IMR-90 (cell line): ENCODE results near the gene ADAMTS16. TPM values are rescaled to one million over a fixed set of nuclear protein-coding genes. Genes with fewer than 3 reads are reported as not detected.

ENCODE experiments used
- ATAC-seq: fragments of 200-7000 bp; cut with Tn5 transposase; 2 replicates; pipeline ENCODE4 v1.9.1; 2020; ENCODE audit warnings: low read depth, mild to moderate bottlenecking, moderate library complexity
- BruUV-seq: library from RNA; stranded (reverse); fragments of 400-500 nt; replicated peaks from 2 replicates; lab custom pipeline; 2021; lab: Mats Ljungman, UMichigan
- CTCF ChIA-PET: fragments of 300-600 bp; formaldehyde crosslinking; extraction: SDS; loops from one replicate; lab custom pipeline; 2021; ENCODE audit warnings: antibody characterized with exemption; lab: Yijun Ruan, JAX
- POLR2A ChIA-PET: fragments of 300-600 bp; sonication (Branson Sonifier 250); formaldehyde crosslinking; loops from one replicate; lab custom pipeline; 2022; ENCODE audit warnings: antibody characterized with exemption; ENCODE audit not compliant: unreplicated experiment; lab: Charles Lee
- DNase-seq: peaks from one replicate; pipeline ENCODE4 v3.0.0; 2013
- H2AFZ ChIP-seq: replicated peaks from 2 replicates; pipeline ENCODE3; 2013; ENCODE audit warnings: low read length, mild to moderate bottlenecking; ENCODE audit not compliant: poor library complexity
- H2AK5ac ChIP-seq: 2 replicates; pipeline ENCODE4 v1.6.1; 2013; ENCODE audit warnings: low read depth, low read length, inconsistent platforms
- H2AK9ac ChIP-seq: replicated peaks from 2 replicates; pipeline ENCODE3; 2013; ENCODE audit warnings: mild to moderate bottlenecking, low read depth, low read length, moderate library complexity; ENCODE audit not compliant: poor library complexity
- H2BK120ac ChIP-seq: 2 replicates; pipeline ENCODE4 v1.6.1; 2013; ENCODE audit warnings: low read depth, low read length, inconsistent platforms
- H2BK15ac ChIP-seq: 3 replicates; pipeline ENCODE4 v1.6.1; 2013; ENCODE audit warnings: low read depth, low read length, inconsistent platforms
- H2BK20ac ChIP-seq: 2 replicates; pipeline ENCODE4 v1.6.1; 2013; ENCODE audit warnings: low read depth, mild to moderate bottlenecking, inconsistent platforms, low read length, moderate library complexity
- H2BK5ac ChIP-seq: 2 replicates; pipeline ENCODE4 v1.6.1; 2013; ENCODE audit warnings: mild to moderate bottlenecking, low read depth, low read length, inconsistent platforms; ENCODE audit not compliant: poor library complexity, severe bottlenecking
- H3K14ac ChIP-seq: replicated peaks from 2 replicates; pipeline ENCODE4 v1.6.1; 2013; ENCODE audit warnings: low read depth, low read length, inconsistent platforms
- H3K18ac ChIP-seq: 2 replicates; pipeline ENCODE4 v1.6.1; 2013; ENCODE audit warnings: low read depth, low read length, control low read depth
- H3K23ac ChIP-seq: 2 replicates; pipeline ENCODE4 v1.6.1; 2013; ENCODE audit warnings: low read depth, low read length, inconsistent platforms
- H3K27ac ChIP-seq: 2 replicates; pipeline ENCODE4 v1.5.1; 2013; ENCODE audit warnings: mild to moderate bottlenecking, control low read depth, low read length; ENCODE audit not compliant: insufficient read depth
- H3K27me3 ChIP-seq: 2 replicates; pipeline ENCODE4 v1.6.1; 2013; ENCODE audit warnings: low read length; ENCODE audit not compliant: control insufficient read depth, insufficient read depth
- H3K36me3 ChIP-seq: 2 replicates; pipeline ENCODE4 v1.6.1; 2013; ENCODE audit warnings: low read length, mixed read lengths; ENCODE audit not compliant: control insufficient read depth, insufficient read depth
- H3K4ac ChIP-seq: 2 replicates; pipeline ENCODE4 v1.6.1; 2013; ENCODE audit warnings: low read depth, low read length, inconsistent platforms
- H3K4me1 ChIP-seq: 2 replicates; pipeline ENCODE4 v1.6.1; 2013; ENCODE audit warnings: low read length, mixed read lengths; ENCODE audit not compliant: control insufficient read depth, insufficient read depth
- H3K4me2 ChIP-seq: 2 replicates; pipeline ENCODE4 v1.6.1; 2013; ENCODE audit warnings: low read depth, mild to moderate bottlenecking, control low read depth, low read length, moderate library complexity
- H3K4me3 ChIP-seq: 2 replicates; pipeline ENCODE4 v1.5.1; 2013; ENCODE audit warnings: low read depth, mild to moderate bottlenecking, control low read depth, low read length, moderate library complexity; ENCODE audit not compliant: insufficient read depth
- H3K56ac ChIP-seq: 2 replicates; pipeline ENCODE4 v1.6.1; 2013; ENCODE audit warnings: low read length, inconsistent platforms; ENCODE audit not compliant: insufficient read depth; ENCODE audit errors: extremely low read depth
- H3K79me1 ChIP-seq, 2 experiments: 2 replicates each; pipeline ENCODE4 v1.6.1; 2013; ENCODE audit warnings: low read length in 2 of 2, inconsistent platforms in 1 of 2, low read depth in 1 of 2
- H3K9ac ChIP-seq: 2 replicates; pipeline ENCODE4 v1.6.1; 2013; ENCODE audit warnings: low read depth, low read length, control low read depth
- H3K9me1 ChIP-seq: 2 replicates; pipeline ENCODE4 v1.6.1; 2013; ENCODE audit warnings: low read length, inconsistent platforms; ENCODE audit not compliant: insufficient read depth
- H3K9me3 ChIP-seq: 2 replicates; pipeline ENCODE4 v1.6.1; 2013; ENCODE audit warnings: low read length; ENCODE audit not compliant: control insufficient read depth, insufficient read depth
- H4K20me1 ChIP-seq: 2 replicates; pipeline ENCODE4 v1.6.1; 2013; ENCODE audit warnings: low read length, inconsistent platforms; ENCODE audit not compliant: insufficient read depth
- H4K5ac ChIP-seq: 2 replicates; pipeline ENCODE4 v1.6.1; 2013; ENCODE audit warnings: mild to moderate bottlenecking, low read depth, low read length, control low read depth
- H4K8ac ChIP-seq, 2 experiments: 2 replicates each; pipeline ENCODE4 v1.6.1; 2013; ENCODE audit warnings: low read depth in 2 of 2, low read length in 2 of 2, control low read depth in 1 of 2, inconsistent platforms in 1 of 2
- H4K91ac ChIP-seq: 2 replicates; pipeline ENCODE4 v1.6.1; 2013; ENCODE audit warnings: low read depth, low read length, inconsistent platforms; ENCODE audit not compliant: insufficient read depth
- BHLHE40 ChIP-seq: fragments of 150-350 bp; IDR thresholded peaks from 2 replicates; pipeline ENCODE4 v1.6.1; 2016; ENCODE audit warnings: mild to moderate bottlenecking, low read depth, low read length
- CEBPB ChIP-seq: IDR thresholded peaks from 2 replicates; pipeline ENCODE4 v1.6.1; 2012; ENCODE audit warnings: low read depth, low read length, improper control_type of control experiment
- CHD1 ChIP-seq: IDR thresholded peaks from 2 replicates; pipeline ENCODE4 v1.6.1; 2012; ENCODE audit warnings: low read depth, low read length, improper control_type of control experiment
- CTCF ChIP-seq: conservative IDR thresholded peaks from 2 replicates; pipeline ENCODE4 v1.5.1; 2012; ENCODE audit warnings: mild to moderate bottlenecking, low read depth, low read length, improper control_type of control experiment
- FOS ChIP-seq: fragments of 150-350 bp; IDR thresholded peaks from 2 replicates; pipeline ENCODE4 v1.6.1; 2016; ENCODE audit warnings: low read depth, low read length
- MAFK ChIP-seq: IDR thresholded peaks from 2 replicates; pipeline ENCODE4 v1.6.1; 2012; ENCODE audit warnings: low read depth, low read length, improper control_type of control experiment
- MAZ ChIP-seq: IDR thresholded peaks from 2 replicates; pipeline ENCODE4 v1.6.1; 2012; ENCODE audit warnings: low read depth, mild to moderate bottlenecking, low read length, improper control_type of control experiment, moderate library complexity, borderline replicate concordance
- MXI1 ChIP-seq: IDR thresholded peaks from 2 replicates; pipeline ENCODE4 v1.6.1; 2012; ENCODE audit warnings: low read depth, mild to moderate bottlenecking, low read length, moderate library complexity, borderline replicate concordance
- NFE2L2 ChIP-seq: fragments of 150-350 bp; IDR thresholded peaks from 2 replicates; pipeline ENCODE4 v1.6.1; 2016; ENCODE audit warnings: low read depth, mild to moderate bottlenecking, low read length
- POLR2A ChIP-seq: IDR thresholded peaks from 2 replicates; pipeline ENCODE4 v1.6.1; 2012; ENCODE audit warnings: mild to moderate bottlenecking, low read depth, low read length
- RAD21 ChIP-seq: IDR thresholded peaks from 2 replicates; pipeline ENCODE4 v1.6.1; 2012; ENCODE audit warnings: low read length, improper control_type of control experiment
- RCOR1 ChIP-seq: IDR thresholded peaks from 2 replicates; pipeline ENCODE4 v1.6.1; 2012; ENCODE audit warnings: mild to moderate bottlenecking, low read length, improper control_type of control experiment; ENCODE audit not compliant: insufficient replicate concordance
- RFX5 ChIP-seq: IDR thresholded peaks from 2 replicates; pipeline ENCODE4 v1.8.0; 2012; ENCODE audit warnings: low read depth, mild to moderate bottlenecking, low read length, moderate library complexity
- SMC3 ChIP-seq: fragments of 150-350 bp; IDR thresholded peaks from 2 replicates; pipeline ENCODE4 v1.6.1; 2016; ENCODE audit warnings: low read depth, mild to moderate bottlenecking, antibody characterized with exemption, low read length, moderate library complexity
- WGBS, 2 experiments: methylation state at CpG; one replicate each; pipeline versions ENCODE4 v1.1.5 to v1.1.7; 2013; ENCODE audit warnings: missing lambda C conversion rate in 2 of 2; ENCODE audit not compliant: insufficient read length in 1 of 2; ENCODE audit errors: extremely low coverage in 2 of 2; 5-methylcytosine and 5-hydroxymethylcytosine counted together
- dilution Hi-C: fragments of 300-500 bp; cut with HindIII; formaldehyde crosslinking; loops from one replicate; pipeline ENCODE4 v1.14.3; 2018; ENCODE audit warnings: low sequenced_read_pairs; ENCODE audit not compliant: unreplicated experiment
- in situ Hi-C: fragments of 300-500 bp; cut with MboI; formaldehyde crosslinking; loops from 3 replicates; pipeline ENCODE4 v1.14.3; 2019; ENCODE audit warnings: low sequenced_read_pairs, inconsistent platforms, mixed read lengths
- intact Hi-C: fragments of 100-400 bp; cut with micrococcal nuclease; formaldehyde crosslinking; loops from 2 replicates; pipeline ENCODE4 v1.10.0; 2022
- polyA plus RNA-seq, 3 experiments: library from polyadenylated mRNA; depleted of rRNA; stranded (reverse); fragments of >200 nt; gene quantifications; 2 replicates each; pipeline ENCODE4 v1.2.3, GENCODE V29; 2012; ENCODE audit warnings: low replicate concordance in 1 of 3
- total RNA-seq: library from RNA; depleted of rRNA; stranded (reverse); fragments of >200 nt; gene quantifications from 2 replicates; pipeline ENCODE4 v1.2.3, GENCODE V29; 2012
- TF ChIP-seq, protein P1 (sequence below): fragments of 150-350 bp; IDR thresholded peaks from 2 replicates; pipeline ENCODE4 v1.6.1; 2016; ENCODE audit warnings: low read depth, mild to moderate bottlenecking, low read length, moderate library complexity, borderline replicate concordance

ADAMTS16 gene
- total and polyA plus RNA-seq, 2 of the 4 experiments (the other 2 are of a cell fraction), result 0.09 to 0.18 TPM

- Histone ChIP-seq H3K27ac (no peak overlapping the region), H2AK9ac (no peak overlapping the region), H4K8ac (no peak overlapping the region), H4K20me1 (no peaks in the 10 kb centered on the region), H3K23ac (no peak overlapping the region), H3K4me3 (no peak overlapping the region), H2BK5ac (no peak overlapping the region), H3K36me3 (no peaks in the 10 kb centered on the region), H3K27me3 (no peaks in the 10 kb centered on the region), H3K79me1 (no peaks in the 10 kb centered on the region), H3K56ac (no peak overlapping the region), H4K91ac (no peak overlapping the region), H2BK15ac (no peak overlapping the region), H2AK5ac (no peak overlapping the region), H3K9ac (no peak overlapping the region), H3K9me1 (no peaks in the 10 kb centered on the region), H2BK20ac (no peak overlapping the region), H3K4ac (no peak overlapping the region), H2BK120ac (no peak overlapping the region), H3K4me1 (no peaks in the 10 kb centered on the region), H3K14ac (no peak overlapping the region), H3K9me3 (peaks cover 3% of the 10 kb centered on the region), H4K5ac (no peak overlapping the region), H3K4me2 (no peak overlapping the region), H2AFZ (no peak overlapping the region), H3K18ac (no peak overlapping the region)
- no CpG with 5 or more reads among the region's 1 CpG for WGBS, 2 experiments
- in situ Hi-C loops (no loop called here), dilution Hi-C loops (no loop called here), intact Hi-C loops (no loop called here)
- DNase-seq (no peak), ATAC-seq (no peak)
- no TSS peak for BruUV-seq
- CTCF ChIA-PET, result no interaction called here
- POLR2A ChIA-PET, result no interaction called here
- TF ChIP-seq CHD1, result no peak
- no peak for TF ChIP-seq RCOR1
- TF ChIP-seq POLR2A, result no peak
- no peak for TF ChIP-seq CTCF
- TF ChIP-seq RFX5, result no peak
- TF ChIP-seq BHLHE40, result no peak
- no peak for TF ChIP-seq MXI1
- TF ChIP-seq SMC3, result no peak
- TF ChIP-seq NFE2L2, result no peak
- no peak for TF ChIP-seq MAFK
- TF ChIP-seq RAD21, result no peak
- TF ChIP-seq CEBPB, result no peak
- TF ChIP-seq, protein P1, sequence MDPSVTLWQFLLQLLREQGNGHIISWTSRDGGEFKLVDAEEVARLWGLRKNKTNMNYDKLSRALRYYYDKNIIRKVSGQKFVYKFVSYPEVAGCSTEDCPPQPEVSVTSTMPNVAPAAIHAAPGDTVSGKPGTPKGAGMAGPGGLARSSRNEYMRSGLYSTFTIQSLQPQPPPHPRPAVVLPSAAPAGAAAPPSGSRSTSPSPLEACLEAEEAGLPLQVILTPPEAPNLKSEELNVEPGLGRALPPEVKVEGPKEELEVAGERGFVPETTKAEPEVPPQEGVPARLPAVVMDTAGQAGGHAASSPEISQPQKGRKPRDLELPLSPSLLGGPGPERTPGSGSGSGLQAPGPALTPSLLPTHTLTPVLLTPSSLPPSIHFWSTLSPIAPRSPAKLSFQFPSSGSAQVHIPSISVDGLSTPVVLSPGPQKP, result no peak
- no peak for TF ChIP-seq FOS
- no peak for TF ChIP-seq MAZ
Measured at GRCh38 chr5:5092149-5092548, 48.0 kb upstream of the ADAMTS16 start.
